ENCODE measurements around the gene C19orf33. TPM values are rescaled to one million over a fixed set of nuclear protein-coding genes. Genes with fewer than 3 reads are reported as not detected.
A peak's percentile ranks its signal among the peaks of the same experiment; 100 is the strongest.

Gene C19orf33
- total RNA-seq, 1 donor from 2014 or later = 1.6 TPM

DNA sequence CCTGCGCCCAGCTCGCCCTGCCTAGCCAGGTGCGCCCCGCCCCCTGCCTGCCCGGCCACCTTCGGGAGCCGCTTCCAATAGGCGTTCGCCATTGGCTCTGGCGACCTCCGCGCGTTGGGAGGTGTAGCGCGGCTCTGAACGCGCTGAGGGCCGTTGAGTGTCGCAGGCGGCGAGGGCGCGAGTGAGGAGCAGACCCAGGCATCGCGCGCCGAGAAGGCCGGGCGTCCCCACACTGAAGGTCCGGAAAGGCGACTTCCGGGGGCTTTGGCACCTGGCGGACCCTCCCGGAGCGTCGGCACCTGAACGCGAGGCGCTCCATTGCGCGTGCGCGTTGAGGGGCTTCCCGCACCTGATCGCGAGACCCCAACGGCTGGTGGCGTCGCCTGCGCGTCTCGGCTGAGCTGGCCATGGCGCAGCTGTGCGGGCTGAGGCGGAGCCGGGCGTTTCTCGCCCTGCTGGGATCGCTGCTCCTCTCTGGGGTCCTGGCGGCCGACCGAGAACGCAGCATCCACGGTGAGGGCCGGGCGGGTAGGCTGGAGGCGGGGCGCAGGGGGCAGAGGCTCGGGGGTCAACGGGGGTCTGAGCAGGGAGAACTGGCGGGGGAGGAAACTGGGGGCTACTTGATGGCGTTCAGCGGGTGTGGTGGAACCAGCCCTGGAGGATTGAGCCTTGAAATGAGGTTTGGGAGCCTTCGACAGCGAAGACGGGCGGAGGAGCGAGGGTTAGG, 39.4 kb upstream of the C19orf33 start, which contains the start of gene SPINT2:
Gene SPINT2 (plus strand): TSS at position 88 of the 727 bp plus-strand sequence. CDS start 320 bp downstream, at position 408.
- no peaks in the 10 kb centered on the region for H3K36me3 ChIP-seq
- H3K27me3 ChIP-seq (ENCODE audit: low read depth) = peaks cover 11% of the 10 kb centered on the region
- peaks cover 13% of the 10 kb centered on the region for H3K4me1 ChIP-seq
- H3K27ac ChIP-seq (replicated peaks) = peak within 1 kb of the TSS; percentile 37
- intact Hi-C loops (cut with micrococcal nuclease) = no loop called here
- DNase-seq = no peak
- TF ChIP-seq, protein P1, sequence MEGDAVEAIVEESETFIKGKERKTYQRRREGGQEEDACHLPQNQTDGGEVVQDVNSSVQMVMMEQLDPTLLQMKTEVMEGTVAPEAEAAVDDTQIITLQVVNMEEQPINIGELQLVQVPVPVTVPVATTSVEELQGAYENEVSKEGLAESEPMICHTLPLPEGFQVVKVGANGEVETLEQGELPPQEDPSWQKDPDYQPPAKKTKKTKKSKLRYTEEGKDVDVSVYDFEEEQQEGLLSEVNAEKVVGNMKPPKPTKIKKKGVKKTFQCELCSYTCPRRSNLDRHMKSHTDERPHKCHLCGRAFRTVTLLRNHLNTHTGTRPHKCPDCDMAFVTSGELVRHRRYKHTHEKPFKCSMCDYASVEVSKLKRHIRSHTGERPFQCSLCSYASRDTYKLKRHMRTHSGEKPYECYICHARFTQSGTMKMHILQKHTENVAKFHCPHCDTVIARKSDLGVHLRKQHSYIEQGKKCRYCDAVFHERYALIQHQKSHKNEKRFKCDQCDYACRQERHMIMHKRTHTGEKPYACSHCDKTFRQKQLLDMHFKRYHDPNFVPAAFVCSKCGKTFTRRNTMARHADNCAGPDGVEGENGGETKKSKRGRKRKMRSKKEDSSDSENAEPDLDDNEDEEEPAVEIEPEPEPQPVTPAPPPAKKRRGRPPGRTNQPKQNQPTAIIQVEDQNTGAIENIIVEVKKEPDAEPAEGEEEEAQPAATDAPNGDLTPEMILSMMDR (IDR thresholded peaks at IDR 0.05; ENCODE audit: borderline replicate concordance) = no peak
- H3K4me3 ChIP-seq = peak within 1 kb of the TSS; percentile 72
- no peaks in the 10 kb centered on the region for H3K9me3 ChIP-seq (replicated peaks)

- Histone ChIP-seq H3K4me1 (peaks cover 13% of the 10 kb centered on the region), H3K36me3 (no peaks in the 10 kb centered on the region), H3K27me3 (ENCODE audit: low read depth) (peaks cover 11% of the 10 kb centered on the region), H3K4me3 (peak overlapping the region; percentile 72), H3K9me3 (replicated peaks) (no peaks in the 10 kb centered on the region), H3K27ac (replicated peaks) (peak overlapping the region; percentile 37)
- intact Hi-C loops (cut with micrococcal nuclease) = no loop called here
- TF ChIP-seq, protein P1 (IDR thresholded peaks at IDR 0.05; ENCODE audit: borderline replicate concordance) = no peak
- no peak for DNase-seq
Measured at GRCh38 chr19:38265213-38265861, 38.7 kb upstream of the C19orf33 start.

- H3K27me3 ChIP-seq (ENCODE audit: low read depth) = peaks cover 11% of the 10 kb centered on the region
- no peak for DNase-seq
- no peak overlapping the region for H3K4me3 ChIP-seq
- TF ChIP-seq, protein P1 (IDR thresholded peaks at IDR 0.05; ENCODE audit: borderline replicate concordance) = no peak
- no peak overlapping the region for H3K27ac ChIP-seq (replicated peaks)
- no peaks in the 10 kb centered on the region for H3K36me3 ChIP-seq
- no peaks in the 10 kb centered on the region for H3K9me3 ChIP-seq (replicated peaks)
- intact Hi-C loops (cut with micrococcal nuclease) = no loop called here
- H3K4me1 ChIP-seq = peaks cover 13% of the 10 kb centered on the region
Measured at GRCh38 chr19:38265921-38266429, 38.1 kb upstream of the C19orf33 start.

DNA sequence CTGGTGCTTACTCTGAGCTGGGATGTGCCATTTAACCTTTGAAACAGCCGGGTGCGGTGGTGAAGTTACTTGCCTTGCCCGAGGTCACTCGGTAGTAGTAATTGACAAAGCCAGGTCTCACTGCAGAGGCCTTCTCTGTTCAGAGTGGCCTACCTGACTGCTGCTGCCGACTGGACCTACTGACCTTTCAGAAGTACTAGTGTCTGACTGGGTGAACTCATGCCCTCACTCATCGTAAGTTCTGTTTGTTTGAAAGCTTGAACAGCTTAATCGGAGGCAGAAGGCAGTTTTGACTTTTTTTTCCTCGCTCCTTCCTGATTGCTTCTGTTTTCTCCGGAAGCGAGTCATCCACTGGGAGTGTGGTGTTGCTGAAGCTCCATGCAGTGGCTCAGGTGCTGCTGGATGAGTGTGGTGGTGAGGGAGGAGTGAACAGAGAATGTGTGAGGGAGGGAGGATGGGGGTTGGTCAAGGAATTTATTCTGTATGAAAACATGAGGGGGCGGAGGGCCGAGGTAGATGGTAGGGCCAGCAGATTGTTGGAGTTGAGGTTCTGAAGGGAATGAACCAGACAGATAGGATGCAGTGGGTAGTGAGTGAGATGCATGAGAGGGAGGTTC, 37.0 kb upstream of the C19orf33 start:
- Histone ChIP-seq H3K27ac (replicated peaks) (no peak overlapping the region), H3K36me3 (no peaks in the 10 kb centered on the region), H3K4me3 (no peak overlapping the region), H3K9me3 (replicated peaks) (no peaks in the 10 kb centered on the region), H3K4me1 (peaks cover 13% of the 10 kb centered on the region), H3K27me3 (ENCODE audit: low read depth) (peaks cover 11% of the 10 kb centered on the region)
- DNase-seq = no peak
- TF ChIP-seq, protein P1 (IDR thresholded peaks at IDR 0.05; ENCODE audit: borderline replicate concordance) = no peak
- intact Hi-C loops (cut with micrococcal nuclease) = no loop called here

- H3K4me3 ChIP-seq = no peak overlapping the region
- intact Hi-C loops (cut with micrococcal nuclease) = no loop called here
- TF ChIP-seq, protein P1 (IDR thresholded peaks at IDR 0.05; ENCODE audit: borderline replicate concordance) = no peak
- H3K36me3 ChIP-seq = no peaks in the 10 kb centered on the region
- H3K9me3 ChIP-seq (replicated peaks) = no peaks in the 10 kb centered on the region
- H3K4me1 ChIP-seq = peaks cover 13% of the 10 kb centered on the region
- H3K27me3 ChIP-seq (ENCODE audit: low read depth) = peaks cover 11% of the 10 kb centered on the region
- DNase-seq = no peak
- no peak overlapping the region for H3K27ac ChIP-seq (replicated peaks)
Measured at GRCh38 chr19:38267761-38268483, 36.1 kb upstream of the C19orf33 start.
